IMR-90 (cell line): ENCODE results near the gene MAML2. TPM values are rescaled to one million over a fixed set of nuclear protein-coding genes. Genes with fewer than 3 reads are reported as not detected.

Experiments used
- ATAC-seq: fragments of 200-7000 bp; cut with Tn5 transposase; 2 replicates; pipeline ENCODE4 v1.9.1; 2020; ENCODE audit warnings: low read depth, mild to moderate bottlenecking, moderate library complexity
- BruUV-seq: library from RNA; stranded (reverse); fragments of 400-500 nt; replicated peaks from 2 replicates; lab custom pipeline; 2021; lab: Mats Ljungman, UMichigan
- CTCF ChIA-PET: fragments of 300-600 bp; formaldehyde crosslinking; extraction: SDS; loops from one replicate; lab custom pipeline; 2021; ENCODE audit warnings: antibody characterized with exemption; lab: Yijun Ruan, JAX
- POLR2A ChIA-PET: fragments of 300-600 bp; sonication (Branson Sonifier 250); formaldehyde crosslinking; loops from one replicate; lab custom pipeline; 2022; ENCODE audit warnings: antibody characterized with exemption; ENCODE audit not compliant: unreplicated experiment; lab: Charles Lee
- DNase-seq: peaks from one replicate; pipeline ENCODE4 v3.0.0; 2013
- H2AFZ ChIP-seq: replicated peaks from 2 replicates; pipeline ENCODE3; 2013; ENCODE audit warnings: low read length, mild to moderate bottlenecking; ENCODE audit not compliant: poor library complexity
- H2AK5ac ChIP-seq: 2 replicates; pipeline ENCODE4 v1.6.1; 2013; ENCODE audit warnings: low read depth, low read length, inconsistent platforms
- H2AK9ac ChIP-seq: replicated peaks from 2 replicates; pipeline ENCODE3; 2013; ENCODE audit warnings: mild to moderate bottlenecking, low read depth, low read length, moderate library complexity; ENCODE audit not compliant: poor library complexity
- H2BK120ac ChIP-seq: 2 replicates; pipeline ENCODE4 v1.6.1; 2013; ENCODE audit warnings: low read depth, low read length, inconsistent platforms
- H2BK15ac ChIP-seq: 3 replicates; pipeline ENCODE4 v1.6.1; 2013; ENCODE audit warnings: low read depth, low read length, inconsistent platforms
- H2BK20ac ChIP-seq: 2 replicates; pipeline ENCODE4 v1.6.1; 2013; ENCODE audit warnings: low read depth, mild to moderate bottlenecking, inconsistent platforms, low read length, moderate library complexity
- H2BK5ac ChIP-seq: 2 replicates; pipeline ENCODE4 v1.6.1; 2013; ENCODE audit warnings: mild to moderate bottlenecking, low read depth, low read length, inconsistent platforms; ENCODE audit not compliant: poor library complexity, severe bottlenecking
- H3K14ac ChIP-seq: replicated peaks from 2 replicates; pipeline ENCODE4 v1.6.1; 2013; ENCODE audit warnings: low read depth, low read length, inconsistent platforms
- H3K18ac ChIP-seq: 2 replicates; pipeline ENCODE4 v1.6.1; 2013; ENCODE audit warnings: low read depth, low read length, control low read depth
- H3K23ac ChIP-seq: 2 replicates; pipeline ENCODE4 v1.6.1; 2013; ENCODE audit warnings: low read depth, low read length, inconsistent platforms
- H3K27ac ChIP-seq: 2 replicates; pipeline ENCODE4 v1.5.1; 2013; ENCODE audit warnings: mild to moderate bottlenecking, control low read depth, low read length; ENCODE audit not compliant: insufficient read depth
- H3K27me3 ChIP-seq: 2 replicates; pipeline ENCODE4 v1.6.1; 2013; ENCODE audit warnings: low read length; ENCODE audit not compliant: control insufficient read depth, insufficient read depth
- H3K36me3 ChIP-seq: 2 replicates; pipeline ENCODE4 v1.6.1; 2013; ENCODE audit warnings: low read length, mixed read lengths; ENCODE audit not compliant: control insufficient read depth, insufficient read depth
- H3K4ac ChIP-seq: 2 replicates; pipeline ENCODE4 v1.6.1; 2013; ENCODE audit warnings: low read depth, low read length, inconsistent platforms
- H3K4me1 ChIP-seq: 2 replicates; pipeline ENCODE4 v1.6.1; 2013; ENCODE audit warnings: low read length, mixed read lengths; ENCODE audit not compliant: control insufficient read depth, insufficient read depth
- H3K4me2 ChIP-seq: 2 replicates; pipeline ENCODE4 v1.6.1; 2013; ENCODE audit warnings: low read depth, mild to moderate bottlenecking, control low read depth, low read length, moderate library complexity
- H3K4me3 ChIP-seq: 2 replicates; pipeline ENCODE4 v1.5.1; 2013; ENCODE audit warnings: low read depth, mild to moderate bottlenecking, control low read depth, low read length, moderate library complexity; ENCODE audit not compliant: insufficient read depth
- H3K56ac ChIP-seq: 2 replicates; pipeline ENCODE4 v1.6.1; 2013; ENCODE audit warnings: low read length, inconsistent platforms; ENCODE audit not compliant: insufficient read depth; ENCODE audit errors: extremely low read depth
- H3K79me1 ChIP-seq, 2 experiments: 2 replicates each; pipeline ENCODE4 v1.6.1; 2013; ENCODE audit warnings: low read length in 2 of 2, inconsistent platforms in 1 of 2, low read depth in 1 of 2
- H3K9ac ChIP-seq: 2 replicates; pipeline ENCODE4 v1.6.1; 2013; ENCODE audit warnings: low read depth, low read length, control low read depth
- H3K9me1 ChIP-seq: 2 replicates; pipeline ENCODE4 v1.6.1; 2013; ENCODE audit warnings: low read length, inconsistent platforms; ENCODE audit not compliant: insufficient read depth
- H3K9me3 ChIP-seq: 2 replicates; pipeline ENCODE4 v1.6.1; 2013; ENCODE audit warnings: low read length; ENCODE audit not compliant: control insufficient read depth, insufficient read depth
- H4K20me1 ChIP-seq: 2 replicates; pipeline ENCODE4 v1.6.1; 2013; ENCODE audit warnings: low read length, inconsistent platforms; ENCODE audit not compliant: insufficient read depth
- H4K5ac ChIP-seq: 2 replicates; pipeline ENCODE4 v1.6.1; 2013; ENCODE audit warnings: mild to moderate bottlenecking, low read depth, low read length, control low read depth
- H4K8ac ChIP-seq, 2 experiments: 2 replicates each; pipeline ENCODE4 v1.6.1; 2013; ENCODE audit warnings: low read depth in 2 of 2, low read length in 2 of 2, control low read depth in 1 of 2, inconsistent platforms in 1 of 2
- H4K91ac ChIP-seq: 2 replicates; pipeline ENCODE4 v1.6.1; 2013; ENCODE audit warnings: low read depth, low read length, inconsistent platforms; ENCODE audit not compliant: insufficient read depth
- BHLHE40 ChIP-seq: fragments of 150-350 bp; IDR thresholded peaks from 2 replicates; pipeline ENCODE4 v1.6.1; 2016; ENCODE audit warnings: mild to moderate bottlenecking, low read depth, low read length
- CHD1 ChIP-seq: IDR thresholded peaks from 2 replicates; pipeline ENCODE4 v1.6.1; 2012; ENCODE audit warnings: low read depth, low read length, improper control_type of control experiment
- FOS ChIP-seq: fragments of 150-350 bp; IDR thresholded peaks from 2 replicates; pipeline ENCODE4 v1.6.1; 2016; ENCODE audit warnings: low read depth, low read length
- MXI1 ChIP-seq: IDR thresholded peaks from 2 replicates; pipeline ENCODE4 v1.6.1; 2012; ENCODE audit warnings: low read depth, mild to moderate bottlenecking, low read length, moderate library complexity, borderline replicate concordance
- NFE2L2 ChIP-seq: fragments of 150-350 bp; IDR thresholded peaks from 2 replicates; pipeline ENCODE4 v1.6.1; 2016; ENCODE audit warnings: low read depth, mild to moderate bottlenecking, low read length
- RAD21 ChIP-seq: IDR thresholded peaks from 2 replicates; pipeline ENCODE4 v1.6.1; 2012; ENCODE audit warnings: low read length, improper control_type of control experiment
- RFX5 ChIP-seq: IDR thresholded peaks from 2 replicates; pipeline ENCODE4 v1.8.0; 2012; ENCODE audit warnings: low read depth, mild to moderate bottlenecking, low read length, moderate library complexity
- WGBS, 2 experiments: methylation state at CpG; one replicate each; pipeline versions ENCODE4 v1.1.5 to v1.1.7; 2013; ENCODE audit warnings: missing lambda C conversion rate in 2 of 2; ENCODE audit not compliant: insufficient read length in 1 of 2; ENCODE audit errors: extremely low coverage in 2 of 2; 5-methylcytosine and 5-hydroxymethylcytosine counted together
- dilution Hi-C: fragments of 300-500 bp; cut with HindIII; formaldehyde crosslinking; loops from one replicate; pipeline ENCODE4 v1.14.3; 2018; ENCODE audit warnings: low sequenced_read_pairs; ENCODE audit not compliant: unreplicated experiment
- in situ Hi-C: fragments of 300-500 bp; cut with MboI; formaldehyde crosslinking; loops from 3 replicates; pipeline ENCODE4 v1.14.3; 2019; ENCODE audit warnings: low sequenced_read_pairs, inconsistent platforms, mixed read lengths
- intact Hi-C: fragments of 100-400 bp; cut with micrococcal nuclease; formaldehyde crosslinking; loops from 2 replicates; pipeline ENCODE4 v1.10.0; 2022
- polyA plus RNA-seq, 3 experiments: library from polyadenylated mRNA; depleted of rRNA; stranded (reverse); fragments of >200 nt; gene quantifications; 2 replicates each; pipeline ENCODE4 v1.2.3, GENCODE V29; 2012; ENCODE audit warnings: low replicate concordance in 1 of 3
- total RNA-seq: library from RNA; depleted of rRNA; stranded (reverse); fragments of >200 nt; gene quantifications from 2 replicates; pipeline ENCODE4 v1.2.3, GENCODE V29; 2012

Gene MAML2
- total and polyA plus RNA-seq, 2 of the 4 experiments (the other 2 are of a cell fraction), result 15.0 to 19.5 TPM

DNA sequence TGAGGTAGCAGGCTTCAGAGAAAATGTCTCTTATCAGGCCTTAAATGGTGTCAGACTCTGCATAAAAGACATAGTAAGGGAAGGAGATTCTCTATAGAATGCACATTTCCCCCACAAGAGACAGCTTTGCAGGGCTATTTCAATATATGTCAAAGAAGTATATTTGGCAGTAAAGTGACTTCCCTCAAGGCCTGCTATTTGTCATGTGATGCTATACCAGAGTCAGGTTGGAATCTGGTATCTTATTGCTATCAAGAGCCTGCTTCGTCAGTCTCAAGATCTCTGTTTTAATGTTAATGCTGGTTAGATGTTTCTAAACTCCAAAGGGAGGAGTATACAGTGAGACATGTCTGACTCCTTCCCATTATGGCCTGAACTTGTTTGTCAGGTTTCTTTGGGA lies 378.7 kb downstream of the MAML2 start:
- H3K9ac ChIP-seq, result no peak overlapping the region
- POLR2A ChIA-PET, result no interaction called here
- in situ Hi-C loops, result no loop called here

More for the DNA sequence above, 378.7 kb downstream of the MAML2 start:
- H3K4me2 ChIP-seq, result no peak overlapping the region
- no peaks in the 10 kb centered on the region for H3K9me3 ChIP-seq
- H3K27ac ChIP-seq, result no peak overlapping the region
- H3K79me1 ChIP-seq, result no peaks in the 10 kb centered on the region
- no peak overlapping the region for H3K23ac ChIP-seq
- H2BK15ac ChIP-seq, result no peak overlapping the region
- H4K20me1 ChIP-seq, result no peaks in the 10 kb centered on the region
- dilution Hi-C loops, result no loop called here
- intact Hi-C loops, result no loop called here
- DNase-seq (no peak), ATAC-seq (no peak)
- H4K8ac ChIP-seq, result no peak overlapping the region
- BruUV-seq, result no TSS peak
- no peak overlapping the region for H3K14ac ChIP-seq
- H3K18ac ChIP-seq, result no peak overlapping the region
- no peak overlapping the region for H2BK5ac ChIP-seq
- H4K5ac ChIP-seq, result no peak overlapping the region
- TF ChIP-seq MXI1 (no peak), FOS (no peak), NFE2L2 (no peak), RAD21 (no peak), BHLHE40 (no peak), RFX5 (no peak), CHD1 (no peak)
- no peaks in the 10 kb centered on the region for H3K9me1 ChIP-seq
- CTCF ChIA-PET, result no interaction called here
- no peak overlapping the region for H2AK9ac ChIP-seq
- H2BK120ac ChIP-seq, result no peak overlapping the region
- H2BK20ac ChIP-seq, result no peak overlapping the region
- no peaks in the 10 kb centered on the region for H3K4me1 ChIP-seq
- no CpG with 5 or more reads among the region's 1 CpG for WGBS, 2 experiments
- H2AK5ac ChIP-seq, result no peak overlapping the region
- H3K4me3 ChIP-seq, result no peak overlapping the region
- no peaks in the 10 kb centered on the region for H3K27me3 ChIP-seq
- no peak overlapping the region for H3K4ac ChIP-seq
- H3K56ac ChIP-seq, result no peak overlapping the region
- H3K36me3 ChIP-seq, result no peaks in the 10 kb centered on the region
- H2AFZ ChIP-seq, result no peak overlapping the region
- no peak overlapping the region for H4K91ac ChIP-seq
